ENCODE measurements around the gene KATNAL2. TPM values are rescaled to one million over a fixed set of nuclear protein-coding genes. Genes with fewer than 3 reads are reported as not detected.

Gene KATNAL2
- polyA plus RNA-seq, 1 donor = 12.8 TPM

DNA sequence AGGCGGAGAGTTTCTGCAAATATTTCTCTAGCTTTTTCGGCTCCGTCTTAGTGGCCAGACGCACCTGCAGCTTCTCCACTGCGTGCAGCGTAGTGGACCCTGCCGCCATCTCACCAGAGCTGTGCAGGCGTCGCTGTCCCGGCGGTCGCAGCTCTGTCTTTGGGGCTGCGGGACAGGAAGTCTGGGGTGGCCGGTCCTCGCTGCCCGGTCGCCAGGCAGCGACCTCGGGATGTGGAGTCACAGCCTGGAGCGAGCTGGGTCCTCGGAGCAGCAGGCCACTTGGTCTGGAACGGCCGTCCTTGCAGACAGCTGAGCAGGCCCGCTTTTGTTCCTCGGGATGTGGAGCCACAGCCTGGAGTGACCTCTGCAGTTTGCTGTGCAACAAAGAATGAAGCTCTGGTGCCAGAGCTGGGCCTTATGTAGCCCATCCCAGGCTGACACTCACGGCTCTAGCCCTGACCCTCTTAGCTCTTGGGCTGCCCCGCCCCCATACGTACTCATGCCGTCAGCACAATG lies 117.8 kb downstream of the KATNAL2 start, which contains the start of gene ELOA2:
Gene ELOA2, minus strand, starts transcription at position 466 of the 516 bp plus-strand sequence. Its CDS starts 357 bp downstream, at position 109.
- DNase-seq = no peak

DNA sequence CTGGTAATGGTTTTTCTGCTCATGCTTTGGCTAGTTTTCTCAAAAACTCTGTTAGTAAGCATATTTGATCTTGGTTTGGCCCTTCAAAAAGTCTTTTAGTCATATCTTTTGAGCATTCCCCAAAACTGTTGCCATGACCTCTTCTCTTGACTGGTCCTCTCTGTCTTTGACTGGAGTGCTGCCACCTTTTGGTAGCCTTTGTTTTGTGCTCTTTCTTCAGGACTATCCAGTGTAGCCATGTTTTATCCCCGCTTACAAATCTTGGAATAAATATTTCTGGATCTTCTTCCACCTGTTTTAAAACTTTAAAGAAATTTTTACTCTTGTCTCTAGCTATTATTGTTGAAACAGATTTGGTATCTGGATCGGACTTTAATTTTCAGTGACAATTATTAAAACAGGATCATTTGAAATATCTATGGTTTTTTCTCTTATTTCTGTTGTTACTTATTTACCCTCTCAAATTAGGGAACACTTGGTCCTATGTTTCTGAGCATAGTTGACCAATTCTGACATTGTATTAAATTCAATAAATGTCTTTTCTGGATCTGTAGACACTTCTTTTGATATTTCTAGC lies 119.0 kb downstream of the KATNAL2 start:
- no peak for DNase-seq

DNA sequence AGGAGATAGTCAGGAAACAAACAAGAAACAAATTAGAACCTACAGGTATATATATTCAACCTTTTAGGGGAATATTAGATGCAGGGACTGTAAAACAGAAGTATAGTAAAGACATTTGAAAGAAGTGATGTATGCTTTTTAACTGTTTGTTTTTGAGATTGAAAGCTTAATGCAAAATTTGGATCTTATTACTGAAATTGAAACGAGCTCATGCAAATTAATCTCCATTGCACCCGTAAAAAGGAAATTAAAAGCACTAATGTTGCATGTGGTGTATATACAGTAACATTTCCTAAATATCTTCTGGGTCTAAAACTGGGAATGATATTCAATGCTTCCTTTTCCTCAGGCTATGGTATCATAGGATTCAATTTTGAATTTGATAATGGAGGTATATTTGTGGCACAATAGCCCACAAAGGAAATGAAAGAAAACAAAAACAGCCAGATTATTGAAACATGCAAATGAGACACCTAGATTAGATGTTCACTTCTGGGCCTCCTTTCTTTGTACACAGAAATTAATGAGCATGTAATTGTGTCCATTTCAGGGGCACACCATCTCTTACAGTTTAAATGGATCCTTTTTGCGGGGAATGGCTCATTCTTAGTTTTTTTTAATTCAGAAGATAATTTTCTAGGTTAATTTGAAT lies 119.7 kb downstream of the KATNAL2 start:
- DNase-seq = no peak

DNA sequence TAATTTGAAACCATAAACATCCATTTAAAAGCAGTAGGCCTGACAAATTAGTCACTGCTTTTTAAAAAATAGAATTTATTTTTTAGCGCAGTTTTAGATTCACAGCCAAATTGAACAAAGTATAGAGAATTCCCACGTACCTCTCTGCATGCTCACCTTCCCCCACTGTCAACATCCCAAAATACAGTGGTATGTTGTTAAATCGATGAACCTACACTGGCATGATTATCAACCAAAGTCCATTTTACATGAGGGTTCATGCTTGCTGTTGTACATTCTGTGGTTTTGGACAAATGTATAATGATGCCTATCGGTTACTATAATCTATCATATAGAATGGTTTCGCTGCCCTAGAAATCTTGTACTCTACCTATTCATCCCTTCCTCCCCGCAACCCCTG lies 123.6 kb downstream of the KATNAL2 start:
- DNase-seq = no peak

DNA sequence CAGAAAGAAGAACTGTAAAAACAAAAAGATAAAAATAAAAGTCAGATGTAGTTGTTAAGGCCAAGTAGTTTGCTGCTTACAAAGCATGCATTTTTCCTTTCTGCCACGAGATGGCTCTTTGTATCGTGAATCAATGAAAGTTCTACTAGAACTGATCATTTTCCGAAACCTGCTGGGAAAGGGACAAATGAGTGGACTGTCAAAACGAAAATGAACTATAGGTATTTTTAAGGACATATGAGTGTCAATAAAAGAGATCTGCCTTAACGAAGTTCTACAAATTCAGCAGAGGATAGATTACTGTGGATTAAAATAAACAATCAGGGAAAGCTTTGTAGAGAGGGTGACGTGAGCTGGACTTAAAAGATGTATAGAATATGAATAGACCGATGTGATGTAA lies 133.1 kb downstream of the KATNAL2 start:
- peak; percentile 40 for DNase-seq

DNA sequence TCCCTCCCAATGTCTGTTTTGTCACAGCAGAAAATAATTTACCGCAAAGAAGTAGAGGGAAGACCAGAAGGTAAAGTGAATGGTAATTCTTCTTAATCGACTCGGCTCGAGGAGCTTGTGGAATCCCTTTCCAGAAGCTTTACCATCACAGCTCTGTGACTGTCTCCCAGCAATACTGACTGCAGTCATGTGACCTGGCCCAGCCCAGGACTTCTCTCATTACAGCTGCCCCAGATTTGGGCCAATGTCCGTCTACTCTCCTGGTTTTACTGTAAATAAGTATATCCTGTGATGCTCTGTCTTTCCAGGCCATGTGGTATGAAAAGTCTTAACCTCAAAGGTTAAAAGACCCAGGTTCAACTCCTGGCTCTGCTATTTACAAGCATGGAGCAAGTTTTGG lies 137.0 kb downstream of the KATNAL2 start:
- DNase-seq = no peak

DNA sequence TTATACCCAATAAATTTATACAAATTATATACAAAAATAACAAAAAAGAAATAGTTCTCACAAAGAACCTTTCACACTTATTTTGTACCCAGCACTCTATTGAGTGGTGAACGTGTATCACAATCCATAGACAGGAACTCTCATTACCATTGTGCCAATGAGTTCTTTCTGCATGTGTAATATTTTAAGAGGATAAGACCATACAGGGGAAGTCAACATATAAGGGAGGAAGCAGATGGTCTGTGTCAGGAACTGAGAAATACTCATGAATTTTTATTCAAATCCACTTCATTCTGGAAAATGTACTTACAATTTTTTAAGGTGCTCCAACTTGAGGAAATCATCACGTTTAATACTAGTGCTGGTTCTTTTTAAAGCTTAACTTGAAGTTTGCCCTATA lies 145.1 kb downstream of the KATNAL2 start:
- no peak for DNase-seq

DNA sequence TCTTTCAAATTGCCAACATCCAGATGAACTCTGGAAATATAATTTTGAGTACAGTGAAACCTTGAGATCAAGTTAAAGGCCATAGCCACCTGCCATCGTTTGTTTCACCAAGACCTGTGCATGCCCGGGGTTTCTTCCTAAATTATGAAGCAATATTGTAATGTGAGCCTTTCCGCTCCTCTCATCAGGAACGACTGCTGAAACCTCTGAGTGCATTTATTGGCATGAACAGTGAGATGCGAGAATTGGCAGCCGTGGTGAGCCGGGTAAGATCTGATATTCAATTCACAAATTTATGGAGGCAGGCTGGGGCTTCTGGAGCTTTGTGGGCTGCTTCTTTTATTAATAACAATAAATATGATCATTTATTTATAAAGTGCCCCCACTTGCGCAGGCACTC lies 145.7 kb downstream of the KATNAL2 start:
- no peak for DNase-seq

DNA sequence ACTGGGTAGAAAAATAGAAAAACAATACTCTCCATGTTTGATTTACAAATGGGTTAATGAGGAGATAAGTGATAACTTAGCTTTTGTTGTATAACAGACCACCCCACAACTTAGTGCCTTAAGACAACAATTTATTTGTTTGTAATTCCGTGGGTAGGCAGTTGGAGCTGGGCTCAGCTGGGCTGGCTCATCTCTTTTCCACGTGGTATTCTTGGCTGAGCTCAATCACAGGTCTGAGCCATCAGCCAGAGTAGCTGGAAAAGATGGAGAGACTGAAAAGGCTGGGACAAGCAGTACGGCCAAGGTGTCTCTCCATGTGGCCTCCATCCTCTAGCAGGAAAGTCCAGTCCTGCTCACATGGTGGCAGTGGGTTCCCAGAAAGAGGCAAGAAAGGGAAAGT lies 150.2 kb downstream of the KATNAL2 start:
- no peak for DNase-seq

DNA sequence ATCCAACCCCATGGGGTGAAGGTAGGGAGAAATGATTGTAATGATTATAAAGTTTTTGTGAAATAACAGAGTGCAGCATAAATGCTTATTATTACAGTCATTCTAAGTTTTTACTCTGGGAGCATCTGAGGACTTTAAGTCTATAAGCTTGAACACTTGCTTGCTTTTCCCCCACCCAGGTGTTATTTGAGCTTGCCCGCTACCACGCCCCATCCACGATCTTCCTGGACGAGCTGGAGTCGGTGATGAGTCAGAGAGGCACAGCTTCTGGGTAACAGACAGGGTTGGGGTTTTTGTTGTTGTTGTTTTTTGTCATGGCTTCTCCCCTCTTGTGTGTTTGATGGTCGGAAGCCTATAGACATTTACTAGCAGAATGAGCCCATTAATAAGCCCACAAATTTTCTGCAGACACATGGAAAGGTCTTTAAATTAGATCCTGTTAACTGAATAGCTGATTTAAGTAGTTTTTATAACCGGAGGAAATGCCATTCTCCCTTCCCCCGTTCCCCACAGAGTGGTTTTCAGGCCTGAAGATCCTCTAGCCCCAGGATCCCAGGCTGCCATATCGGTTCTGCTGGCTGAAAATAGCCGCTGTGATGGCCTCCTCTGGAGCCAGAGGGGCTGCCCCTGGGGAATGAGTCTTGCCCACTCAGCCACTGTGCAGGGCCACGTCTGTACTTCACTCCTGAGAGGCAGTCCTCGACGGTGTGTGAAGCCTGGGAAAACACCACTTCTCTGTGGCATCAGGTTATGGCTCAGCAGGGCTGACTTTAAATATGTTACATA lies 157.9 kb downstream of the KATNAL2 start:
- no peak for DNase-seq

DNA sequence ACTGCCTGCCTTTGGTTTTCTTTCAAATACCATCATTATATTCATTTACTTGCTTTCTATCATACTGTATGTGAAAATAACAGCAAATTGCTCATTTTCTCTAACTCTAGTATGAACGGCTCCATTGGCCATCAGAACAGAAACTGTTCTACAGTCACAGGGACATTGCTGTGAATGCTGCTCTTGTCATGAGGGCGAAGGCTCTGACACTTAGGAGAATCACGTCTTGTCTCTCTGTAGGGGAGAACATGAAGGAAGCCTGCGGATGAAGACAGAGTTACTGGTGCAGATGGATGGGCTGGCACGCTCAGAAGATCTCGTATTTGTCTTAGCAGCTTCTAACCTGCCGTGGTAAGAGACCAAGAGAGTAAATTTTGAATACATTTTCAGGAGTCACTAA lies 159.7 kb downstream of the KATNAL2 start:
- no peak for DNase-seq

DNA sequence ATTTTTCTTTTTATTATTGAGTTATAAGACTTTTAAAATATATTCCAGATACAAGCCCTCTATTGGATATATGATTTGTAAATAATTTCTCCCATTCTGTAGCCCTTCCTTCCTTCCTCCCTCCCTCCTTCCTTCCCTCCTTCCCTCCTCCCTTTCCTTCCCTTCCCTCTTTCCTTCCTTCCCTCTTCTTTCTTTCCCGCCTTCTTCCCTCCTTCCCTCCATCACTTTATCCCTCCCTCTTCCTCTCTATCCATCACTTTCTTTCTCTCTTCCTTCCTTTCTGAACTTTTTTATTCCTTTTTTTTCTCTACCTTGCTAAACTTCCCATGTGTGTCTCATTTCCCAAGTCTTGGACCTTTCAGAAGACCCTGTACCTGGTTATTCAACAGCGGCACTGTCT lies 163.5 kb downstream of the KATNAL2 start:
- no peak for DNase-seq

DNA sequence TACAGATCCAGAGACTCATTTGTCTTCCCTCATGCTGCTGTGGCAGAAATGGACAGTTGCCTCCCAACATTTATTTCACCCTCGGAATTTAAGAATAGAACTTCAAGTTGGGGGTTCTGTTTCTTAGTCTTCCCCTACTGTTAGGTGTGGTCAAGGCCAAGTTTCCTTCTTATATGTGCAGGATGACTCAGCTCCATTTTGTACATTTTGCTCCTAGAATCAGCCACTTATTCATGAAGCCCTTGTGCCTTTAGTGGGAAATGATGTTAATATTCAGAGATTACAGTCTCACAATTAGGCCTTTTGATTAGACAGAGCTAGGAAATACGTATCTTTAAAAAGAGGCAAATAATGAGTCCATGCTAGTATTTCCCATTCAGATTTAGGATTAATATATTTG lies 164.2 kb downstream of the KATNAL2 start:
- DNase-seq = no peak

DNA sequence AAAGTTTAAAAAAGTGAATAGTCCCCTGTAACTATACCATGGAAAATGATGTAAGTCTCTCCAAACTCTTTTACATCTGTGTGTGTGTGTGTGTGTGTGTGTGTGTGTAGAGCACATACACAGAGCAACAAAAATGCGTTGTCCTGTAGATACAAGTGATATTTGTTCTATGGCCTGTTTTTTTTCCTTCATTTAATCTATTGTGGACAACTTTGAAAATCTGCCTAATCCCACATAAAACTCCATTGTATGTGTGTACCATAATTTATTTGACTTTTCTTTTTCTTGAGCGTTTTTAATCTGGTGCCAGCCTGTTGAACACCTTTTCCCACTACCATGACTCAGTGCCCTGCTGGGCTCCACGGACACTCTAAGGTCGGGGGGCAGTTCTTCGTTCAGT lies 170.3 kb downstream of the KATNAL2 start:
- no peak for DNase-seq

DNA sequence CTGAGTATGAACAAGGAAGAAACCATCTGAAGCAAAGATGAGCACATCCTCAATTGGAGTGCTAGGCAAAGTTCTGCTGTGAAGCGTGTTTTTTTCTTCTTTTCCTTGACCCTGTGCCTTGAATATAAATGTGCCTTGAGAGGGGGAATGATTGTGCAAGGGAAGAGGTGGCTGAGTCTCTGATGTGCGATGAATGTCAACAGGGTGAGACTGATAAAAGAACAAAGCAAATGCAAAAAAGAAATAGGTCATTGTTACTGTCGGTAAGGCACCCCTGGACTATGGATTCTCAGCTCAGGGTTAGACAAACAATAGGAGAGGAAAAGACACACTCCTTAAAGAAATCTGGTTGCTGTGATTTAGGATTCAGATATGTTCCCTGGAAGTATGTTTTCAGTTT lies 178.4 kb downstream of the KATNAL2 start:
- no peak for DNase-seq

DNA sequence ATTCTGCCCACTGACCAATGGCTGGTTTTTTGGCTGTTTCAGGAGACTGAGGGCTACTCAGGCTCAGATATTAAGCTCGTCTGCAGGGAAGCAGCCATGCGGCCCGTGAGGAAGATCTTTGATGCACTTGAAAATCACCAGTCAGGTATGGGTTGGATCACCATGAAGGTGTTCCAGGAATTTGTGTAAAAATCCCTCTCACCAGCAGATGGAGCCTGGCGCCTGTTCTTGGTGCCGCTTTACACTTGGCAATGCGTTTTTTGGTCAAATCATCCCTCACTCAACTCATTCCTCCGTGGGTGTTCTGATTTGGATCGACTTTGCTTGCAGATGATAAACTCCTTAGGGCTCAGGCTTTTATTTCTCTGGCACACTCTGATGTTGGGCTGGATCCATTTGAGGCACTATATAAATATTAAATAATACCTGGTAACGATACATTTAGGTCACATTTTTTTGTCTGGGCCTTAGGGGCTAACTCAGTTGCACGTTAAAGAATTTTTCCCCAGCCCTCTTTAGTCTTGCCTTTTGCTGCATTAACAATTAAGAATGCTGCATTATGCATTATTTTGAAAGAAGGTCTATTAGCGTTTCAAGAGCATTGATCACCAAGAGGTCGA lies 182.9 kb downstream of the KATNAL2 start:
- peak; percentile 38 for DNase-seq

DNA sequence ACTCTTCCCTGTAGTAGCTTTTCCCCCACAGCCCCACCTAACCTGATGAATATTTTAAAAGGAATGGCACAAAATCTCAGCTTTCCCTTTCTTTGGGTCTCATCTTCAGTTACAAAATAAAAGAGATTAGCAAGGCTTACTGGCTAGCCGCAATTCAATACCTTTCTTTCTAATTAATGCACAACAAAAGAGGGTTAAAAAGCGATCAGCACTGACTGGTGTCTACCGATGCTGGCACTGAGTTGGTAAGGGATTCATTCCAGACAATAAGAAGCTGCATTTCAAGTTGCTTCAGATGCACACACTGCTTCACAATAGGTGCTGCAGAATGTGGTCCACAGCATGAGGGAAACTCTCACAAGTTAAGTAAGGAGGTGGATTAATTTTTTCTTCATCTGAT lies 191.0 kb downstream of the KATNAL2 start:
- DNase-seq = no peak

DNA sequence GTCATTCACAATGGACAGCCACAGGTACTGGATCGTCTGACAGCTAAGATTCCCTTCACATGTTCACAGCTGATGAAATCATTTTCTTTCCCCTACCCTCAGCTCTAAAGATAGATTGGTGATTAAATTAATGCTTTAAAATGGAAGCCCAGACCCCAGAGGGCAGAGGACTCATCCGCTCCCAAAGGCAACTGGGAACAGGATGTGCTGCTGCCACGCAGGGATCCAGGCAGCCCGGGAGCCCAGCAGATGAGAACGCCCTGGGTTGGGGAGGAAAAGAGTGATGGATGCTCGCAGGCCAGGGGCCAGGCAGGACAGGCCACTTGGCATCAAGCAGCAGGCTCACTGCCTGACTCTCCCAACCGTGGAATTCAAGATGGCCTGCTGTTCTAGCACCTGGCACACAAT lies 191.6 kb downstream of the KATNAL2 start:
- DNase-seq = no peak

DNA sequence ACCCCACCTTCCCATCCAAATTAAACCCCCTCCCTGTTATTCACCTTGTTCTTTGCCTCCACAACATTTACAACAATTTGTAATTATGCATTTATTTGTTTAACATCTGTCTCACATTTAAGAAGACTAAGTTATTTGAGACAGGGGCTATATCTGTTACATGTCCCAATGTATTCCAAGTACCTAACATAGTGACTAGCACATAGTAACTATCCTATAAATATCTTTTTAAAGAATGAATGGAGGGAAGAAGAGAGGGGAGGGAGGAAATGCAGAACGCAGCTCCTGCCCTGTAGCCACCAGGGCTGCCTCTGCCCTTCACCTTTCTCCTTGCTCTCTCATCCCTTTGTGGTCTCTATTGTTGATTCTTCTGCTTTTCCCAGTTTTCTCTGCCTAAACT lies 192.3 kb downstream of the KATNAL2 start:
- no peak for DNase-seq

DNA sequence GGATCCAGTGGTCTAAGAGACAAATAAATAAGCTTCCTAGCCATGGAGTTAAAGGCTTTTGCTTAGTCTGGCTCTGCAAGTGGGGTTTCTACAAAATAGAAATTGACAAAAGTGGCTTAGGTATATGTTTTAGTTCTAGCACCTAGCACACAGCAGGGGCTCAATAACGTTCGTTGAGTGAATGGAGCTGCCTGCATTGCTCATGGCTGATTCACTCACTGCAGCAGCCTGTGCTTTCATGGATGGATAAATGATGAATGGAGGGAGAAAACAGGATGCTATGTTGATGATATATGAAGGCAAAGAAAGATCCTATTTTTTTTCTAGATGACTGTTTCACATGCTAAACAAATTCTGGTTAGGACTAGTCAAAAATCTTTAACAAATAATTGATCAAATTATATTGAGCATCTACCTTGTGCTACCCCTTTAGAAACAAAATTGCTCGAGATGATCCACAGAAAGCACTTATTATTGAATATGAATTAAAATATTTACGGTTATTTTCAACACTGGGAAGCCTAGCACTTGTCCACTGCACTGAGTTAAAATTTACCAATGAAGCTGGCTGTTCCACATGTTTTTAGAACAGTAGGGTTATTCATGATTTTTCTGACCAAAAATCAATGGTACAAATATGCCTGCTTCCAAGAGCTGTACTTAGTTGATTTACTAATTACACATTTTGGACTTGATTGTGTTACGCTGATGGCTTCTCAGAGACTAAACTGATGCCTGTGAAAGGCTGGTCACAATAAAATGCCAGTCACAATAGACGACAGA lies 193.3 kb downstream of the KATNAL2 start:
- no peak for DNase-seq

DNA sequence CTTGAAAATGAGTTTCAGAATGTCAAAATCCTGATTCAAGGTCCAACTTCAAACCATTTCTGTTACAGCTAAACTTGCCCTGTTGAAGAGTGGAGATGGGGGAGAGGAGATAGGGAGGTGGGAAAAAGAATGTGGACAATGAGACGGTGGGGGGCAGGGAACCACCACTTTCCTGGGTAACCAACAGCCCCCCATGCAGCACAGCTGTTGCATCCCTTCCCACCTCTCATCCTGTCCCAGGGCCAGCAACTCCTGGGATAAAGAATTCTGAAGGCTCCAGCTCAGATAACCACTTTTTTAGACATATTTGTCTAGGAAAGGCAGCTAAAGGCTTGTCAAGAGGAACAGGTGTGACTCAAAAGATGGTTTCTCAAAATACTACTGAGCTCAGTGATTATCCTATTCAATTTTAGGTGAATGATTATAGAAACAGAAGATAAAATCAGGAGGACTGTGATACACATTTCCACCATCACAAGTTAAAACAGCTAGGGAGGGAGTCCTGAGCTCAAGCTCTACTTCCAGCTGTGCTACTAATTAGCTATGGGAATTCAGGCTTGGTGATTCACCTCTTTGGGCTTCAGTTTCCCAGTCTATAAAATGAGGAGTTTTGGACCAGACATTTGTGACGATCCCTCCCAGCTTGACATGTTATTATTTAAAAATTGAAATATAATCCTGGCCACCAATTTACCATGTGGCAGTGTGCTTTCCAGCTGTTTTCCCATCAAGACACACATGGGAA lies 196.6 kb downstream of the KATNAL2 start:
- no peak for DNase-seq

DNA sequence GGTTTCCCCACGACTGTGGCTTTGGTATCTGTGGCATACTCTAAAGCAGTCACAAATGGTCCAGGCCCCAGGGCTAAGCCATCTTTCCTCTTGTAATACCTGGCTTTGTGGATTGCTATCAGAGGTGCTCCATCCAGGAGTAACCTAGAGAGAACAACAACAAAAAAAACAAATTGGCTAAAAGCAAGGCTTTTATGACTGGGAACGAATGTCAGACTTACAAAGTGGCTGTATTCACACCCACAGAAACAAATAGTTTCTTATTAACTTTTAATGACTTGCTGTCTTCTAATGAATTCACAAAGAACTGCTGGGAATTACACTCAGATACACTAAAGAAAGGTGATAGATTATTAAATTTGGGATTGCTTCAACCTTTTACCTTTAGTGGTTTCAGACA lies 197.8 kb downstream of the KATNAL2 start:
- DNase-seq = no peak
